ENCODE data around the gene MAN1C1. TPM values are rescaled to one million over a fixed set of nuclear protein-coding genes. Genes with fewer than 3 reads are reported as not detected.
A peak's percentile ranks its signal among the peaks of the same experiment; 100 is the strongest.

Gene MAN1C1
- total and polyA plus RNA-seq, 9 of the 15 experiments (the other 6 are each of a cell fraction or from before 2014, with no cell fraction given), result 0.04 to 0.44 (median 0.10) TPM; not detected in 3

DNA sequence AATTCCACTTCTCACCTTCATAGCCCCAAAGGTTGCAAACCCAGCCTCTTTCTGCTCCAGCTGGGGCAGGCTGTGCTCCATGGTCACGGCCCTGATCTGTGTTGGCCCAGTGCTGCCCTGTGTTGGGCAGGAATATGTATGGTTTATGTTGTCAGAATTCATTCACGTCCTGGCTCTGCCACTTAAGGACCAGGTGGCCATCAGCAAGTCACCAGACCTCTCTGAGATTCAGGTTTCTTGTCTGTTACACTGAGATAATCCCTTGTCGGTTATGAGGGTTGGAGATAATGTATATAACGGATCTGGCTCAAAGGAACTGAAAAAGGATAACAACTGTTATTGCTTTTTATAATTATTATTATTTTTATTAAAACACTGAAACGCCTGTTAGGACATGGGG lies 144.3 kb downstream of the MAN1C1 start (continued):
- no peak for TF ChIP-seq FOXK1 (CRISPR knock-in tag; IDR thresholded peaks at IDR 0.05; ENCODE audit: borderline replicate concordance)
- TF ChIP-seq HDAC3 (IDR thresholded peaks at IDR 0.05; ENCODE audit: borderline replicate concordance, partially characterized antibody), result peak; percentile 79
- TF ChIP-seq SMARCA4 (IDR thresholded peaks at IDR 0.05), result peak; percentile 90
- TF ChIP-seq PHB2 (IDR thresholded peaks at IDR 0.05; ENCODE audit: low read depth), result peak; percentile 85; the same call in 1 of the 2 replicates
- peak; percentile 69; the same call in 1 of the 2 replicates for TF ChIP-seq HLTF (IDR thresholded peaks at IDR 0.05)
- TF ChIP-seq GATA2 (CRISPR knock-in tag; IDR thresholded peaks at IDR 0.05), result peak; percentile 90
- peak; percentile 92 to 99 for TF ChIP-seq RCOR1 (IDR thresholded peaks at IDR 0.05; ENCODE audit: borderline replicate concordance in 1 of 2, low read depth in 2 of 2, low read length in 2 of 2)
- TF ChIP-seq, protein P1, sequence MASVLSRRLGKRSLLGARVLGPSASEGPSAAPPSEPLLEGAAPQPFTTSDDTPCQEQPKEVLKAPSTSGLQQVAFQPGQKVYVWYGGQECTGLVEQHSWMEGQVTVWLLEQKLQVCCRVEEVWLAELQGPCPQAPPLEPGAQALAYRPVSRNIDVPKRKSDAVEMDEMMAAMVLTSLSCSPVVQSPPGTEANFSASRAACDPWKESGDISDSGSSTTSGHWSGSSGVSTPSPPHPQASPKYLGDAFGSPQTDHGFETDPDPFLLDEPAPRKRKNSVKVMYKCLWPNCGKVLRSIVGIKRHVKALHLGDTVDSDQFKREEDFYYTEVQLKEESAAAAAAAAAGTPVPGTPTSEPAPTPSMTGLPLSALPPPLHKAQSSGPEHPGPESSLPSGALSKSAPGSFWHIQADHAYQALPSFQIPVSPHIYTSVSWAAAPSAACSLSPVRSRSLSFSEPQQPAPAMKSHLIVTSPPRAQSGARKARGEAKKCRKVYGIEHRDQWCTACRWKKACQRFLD (CRISPR knock-in tag; IDR thresholded peaks at IDR 0.05), result peak; percentile 95
- no peak for TF ChIP-seq U2AF2 (optimal IDR thresholded peaks at IDR 0.05; ENCODE audit: low read depth, low read length)
- peak; percentile 93 for TF ChIP-seq BHLHE40 (IDR thresholded peaks at IDR 0.05; ENCODE audit: low read length)
- TF ChIP-seq, protein P2, sequence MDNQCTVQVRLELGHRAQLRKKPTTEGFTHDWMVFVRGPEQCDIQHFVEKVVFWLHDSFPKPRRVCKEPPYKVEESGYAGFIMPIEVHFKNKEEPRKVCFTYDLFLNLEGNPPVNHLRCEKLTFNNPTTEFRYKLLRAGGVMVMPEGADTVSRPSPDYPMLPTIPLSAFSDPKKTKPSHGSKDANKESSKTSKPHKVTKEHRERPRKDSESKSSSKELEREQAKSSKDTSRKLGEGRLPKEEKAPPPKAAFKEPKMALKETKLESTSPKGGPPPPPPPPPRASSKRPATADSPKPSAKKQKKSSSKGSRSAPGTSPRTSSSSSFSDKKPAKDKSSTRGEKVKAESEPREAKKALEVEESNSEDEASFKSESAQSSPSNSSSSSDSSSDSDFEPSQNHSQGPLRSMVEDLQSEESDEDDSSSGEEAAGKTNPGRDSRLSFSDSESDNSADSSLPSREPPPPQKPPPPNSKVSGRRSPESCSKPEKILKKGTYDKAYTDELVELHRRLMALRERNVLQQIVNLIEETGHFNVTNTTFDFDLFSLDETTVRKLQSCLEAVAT (IDR thresholded peaks at IDR 0.05), result no peak
- TF ChIP-seq MTA3 (IDR thresholded peaks at IDR 0.05; ENCODE audit: borderline replicate concordance), result peak; percentile 37; the same call in 1 of the 2 replicates
- TF ChIP-seq ZBTB5 (IDR thresholded peaks at IDR 0.05), result no peak
- TF ChIP-seq KLF6 (CRISPR knock-in tag; IDR thresholded peaks at IDR 0.05; ENCODE audit: borderline replicate concordance), result 0 out of 2 replicates have a peak, but pooled peaks have one; percentile 35
- peak; percentile 93 for TF ChIP-seq MTA2 (IDR thresholded peaks at IDR 0.05; ENCODE audit: low read depth)
- peak; percentile 23; the same call in 1 of the 2 replicates for TF ChIP-seq KHSRP (IDR thresholded peaks at IDR 0.05)
- 0 out of 2 replicates have a peak, but pooled peaks have one; percentile 10 for TF ChIP-seq HINFP (tag; conservative IDR thresholded peaks at IDR 0.05; ENCODE audit: low read depth)
- peak; percentile 46; the same call in 1 of the 2 replicates for TF ChIP-seq VEZF1 (CRISPR knock-in tag; IDR thresholded peaks at IDR 0.05)
- no peak for TF ChIP-seq ETS2 (tag; IDR thresholded peaks at IDR 0.05; ENCODE audit: borderline replicate concordance, poor library complexity, severe bottlenecking)
